ENCODE results near the gene MYF6. TPM values are rescaled to one million over a fixed set of nuclear protein-coding genes. Genes with fewer than 3 reads are reported as not detected.

Gene MYF6
- total RNA-seq, 4 donors from 2014 or later, result 0.19 TPM; not detected in 3

DNA sequence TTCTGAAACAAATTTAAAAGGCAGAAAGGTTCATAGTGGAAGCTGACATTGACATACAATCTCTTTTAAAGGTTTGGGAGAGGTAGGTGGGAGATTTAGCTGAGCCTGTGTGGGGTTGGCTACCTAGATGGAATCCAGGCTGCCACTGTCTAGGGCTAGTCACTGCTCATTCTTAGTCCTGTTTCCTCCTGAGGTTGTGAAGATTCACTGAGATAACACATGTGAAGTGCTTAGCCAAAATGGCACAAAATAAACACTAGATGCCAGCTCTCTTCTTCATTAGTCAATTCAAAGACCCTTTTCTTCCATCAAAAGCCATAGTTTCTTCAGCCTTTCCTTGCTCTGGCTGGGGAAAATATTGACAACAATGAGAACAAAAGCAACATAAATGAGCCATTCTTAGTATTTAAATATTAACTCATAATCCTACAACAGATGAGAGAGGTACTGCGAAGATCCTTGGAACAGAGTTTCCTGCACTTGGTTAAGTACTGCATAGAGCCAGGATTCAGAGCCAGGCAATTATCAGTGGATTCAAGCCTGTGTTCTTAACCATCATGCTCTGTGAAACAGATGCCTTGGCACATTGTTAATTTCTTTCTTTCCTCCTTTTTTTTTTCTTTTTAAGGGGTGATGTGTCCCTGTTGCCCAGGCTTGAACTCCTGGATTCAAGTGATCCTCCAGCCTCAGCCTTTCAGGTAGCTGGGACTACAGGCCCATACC, 3.5 kb downstream of the MYF6 start:
- Histone ChIP-seq H3K27me3 (peaks cover 0 to 57% (median 2%) of the 10 kb centered on the region in 4 donors), H3K36me3 (no peaks in the 10 kb centered on the region), H3K27ac (no peak overlapping the region), H3K4me3 (no peak overlapping the region), H3K9me3 (no peaks in the 10 kb centered on the region), H3K4me1 (peaks cover 0 to 9% (median 0%) of the 10 kb centered on the region in 3 donors)
- TF ChIP-seq, protein P1, sequence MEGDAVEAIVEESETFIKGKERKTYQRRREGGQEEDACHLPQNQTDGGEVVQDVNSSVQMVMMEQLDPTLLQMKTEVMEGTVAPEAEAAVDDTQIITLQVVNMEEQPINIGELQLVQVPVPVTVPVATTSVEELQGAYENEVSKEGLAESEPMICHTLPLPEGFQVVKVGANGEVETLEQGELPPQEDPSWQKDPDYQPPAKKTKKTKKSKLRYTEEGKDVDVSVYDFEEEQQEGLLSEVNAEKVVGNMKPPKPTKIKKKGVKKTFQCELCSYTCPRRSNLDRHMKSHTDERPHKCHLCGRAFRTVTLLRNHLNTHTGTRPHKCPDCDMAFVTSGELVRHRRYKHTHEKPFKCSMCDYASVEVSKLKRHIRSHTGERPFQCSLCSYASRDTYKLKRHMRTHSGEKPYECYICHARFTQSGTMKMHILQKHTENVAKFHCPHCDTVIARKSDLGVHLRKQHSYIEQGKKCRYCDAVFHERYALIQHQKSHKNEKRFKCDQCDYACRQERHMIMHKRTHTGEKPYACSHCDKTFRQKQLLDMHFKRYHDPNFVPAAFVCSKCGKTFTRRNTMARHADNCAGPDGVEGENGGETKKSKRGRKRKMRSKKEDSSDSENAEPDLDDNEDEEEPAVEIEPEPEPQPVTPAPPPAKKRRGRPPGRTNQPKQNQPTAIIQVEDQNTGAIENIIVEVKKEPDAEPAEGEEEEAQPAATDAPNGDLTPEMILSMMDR (IDR thresholded peaks at IDR 0.05), result no peak
- no peak for TF ChIP-seq POLR2A (IDR thresholded peaks at IDR 0.05)
- intact Hi-C loops (cut with DNase I), result no loop called here
- WGBS, 2 donors, result 69 to 82% methylated on average over 1 of the region's 1 CpG
- DNase-seq, result no peak

DNA sequence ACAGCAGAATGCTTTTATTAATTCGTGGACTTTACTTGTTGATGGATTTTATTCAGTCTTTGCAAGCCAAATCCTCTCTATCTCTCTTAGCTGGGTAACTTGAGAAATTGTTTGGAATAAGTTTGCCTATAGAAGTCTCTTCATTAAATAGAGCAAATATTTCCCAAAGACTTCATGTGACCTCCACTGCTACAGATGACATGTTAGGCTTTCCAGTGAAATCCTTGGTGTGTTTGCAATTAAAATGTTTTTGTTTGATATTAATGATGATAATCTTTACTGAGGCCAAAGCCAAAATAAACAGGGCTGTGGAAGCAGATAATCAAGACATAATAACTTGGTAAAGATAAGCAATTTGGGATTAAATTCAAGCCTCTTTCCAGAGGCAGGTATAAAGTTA, 4.4 kb downstream of the MYF6 start:
- H3K27ac ChIP-seq, result no peak overlapping the region
- peaks cover 0 to 9% (median 0%) of the 10 kb centered on the region in 3 donors for H3K4me1 ChIP-seq
- H3K36me3 ChIP-seq, result no peaks in the 10 kb centered on the region
- intact Hi-C loops (cut with DNase I), result no loop called here
- DNase-seq, result no peak
- no peak overlapping the region for H3K4me3 ChIP-seq
- WGBS, 2 donors, result 35 to 52% methylated on average over 1 of the region's 1 CpG
- peaks cover 0 to 66% (median 2%) of the 10 kb centered on the region in 4 donors for H3K27me3 ChIP-seq
- no peaks in the 10 kb centered on the region for H3K9me3 ChIP-seq
- TF ChIP-seq, protein P1 (IDR thresholded peaks at IDR 0.05), result no peak

- Histone ChIP-seq H3K36me3 (no peaks in the 10 kb centered on the region), H3K9me3 (no peaks in the 10 kb centered on the region), H3K4me3 (no peak overlapping the region), H3K4me1 (peaks cover 0 to 9% (median 0%) of the 10 kb centered on the region in 3 donors), H3K27me3 (peaks cover 0 to 69% (median 2%) of the 10 kb centered on the region in 4 donors), H3K27ac (no peak overlapping the region)
- DNase-seq, result no peak
- intact Hi-C loops (cut with DNase I), result no loop called here
- TF ChIP-seq, protein P1 (IDR thresholded peaks at IDR 0.05), result no peak
- TF ChIP-seq POLR2A (IDR thresholded peaks at IDR 0.05), result no peak
Observed at GRCh38 chr12:80712866-80713265, 5.4 kb downstream of the MYF6 start.

- Histone ChIP-seq H3K36me3 (no peaks in the 10 kb centered on the region), H3K27ac (no peak overlapping the region), H3K4me3 (no peak overlapping the region), H3K4me1 (peaks cover 0 to 4% (median 0%) of the 10 kb centered on the region in 3 donors), H3K27me3 (peaks cover 0 to 66% (median 2%) of the 10 kb centered on the region in 4 donors), H3K9me3 (no peaks in the 10 kb centered on the region)
- 79 to 80% methylated on average over 4 of the region's 4 CpGs for WGBS, 2 donors
- no peak for DNase-seq
- no peak for TF ChIP-seq POLR2A (IDR thresholded peaks at IDR 0.05)
- TF ChIP-seq, protein P1 (IDR thresholded peaks at IDR 0.05), result no peak
- intact Hi-C loops (cut with DNase I), result no loop called here
Observed at GRCh38 chr12:80713419-80713818, 6.0 kb downstream of the MYF6 start.

GRCh38 chr12:80714055-80714454, 6.6 kb downstream of the MYF6 start:
- H3K36me3 ChIP-seq, result no peaks in the 10 kb centered on the region
- H3K9me3 ChIP-seq, result no peaks in the 10 kb centered on the region
- no peak for TF ChIP-seq POLR2A (IDR thresholded peaks at IDR 0.05)
- TF ChIP-seq, protein P1 (IDR thresholded peaks at IDR 0.05), result no peak
- DNase-seq, result no peak
- peaks cover 0 to 59% (median 0%) of the 10 kb centered on the region in 4 donors for H3K27me3 ChIP-seq
- 16 to 23% methylated on average over 14 to 15 of the region's 16 CpGs for WGBS, 2 donors
- H3K4me3 ChIP-seq, result no peak overlapping the region
- intact Hi-C loops (cut with DNase I), result no loop called here
- no peak overlapping the region for H3K27ac ChIP-seq
- H3K4me1 ChIP-seq, result no peaks in the 10 kb centered on the region

Data from esophagus squamous epithelium (tissue), 5 donors.